SK-N-SH treated with all-trans-retinoic acid at 6 μM for 48 hours (cell line): Measurements from ENCODE around the gene PMP22.

Experiments used
- BACH2 ChIP-seq: fragments of 250-450 bp; sonication (Bioruptor Pico); IDR thresholded peaks from 2 replicates; pipeline ENCODE4 v1.9.0; 2021; ENCODE audit warnings: mild to moderate bottlenecking, borderline replicate concordance
- GLIS3 ChIP-seq: fragments of 250-450 bp; sonication (Bioruptor Pico); IDR thresholded peaks from 2 replicates; pipeline ENCODE4 v1.5.0; 2020; ENCODE audit warnings: mild to moderate bottlenecking, moderate library complexity
- RARB ChIP-seq: fragments of 250-450 bp; sonication (Bioruptor Pico); IDR thresholded peaks from 2 replicates; pipeline ENCODE4 v1.8.0; 2021; ENCODE audit warnings: mild to moderate bottlenecking, moderate library complexity
- SNAI2 ChIP-seq: fragments of 250-450 bp; sonication (Bioruptor Pico); IDR thresholded peaks from 2 replicates; pipeline ENCODE4 v1.5.0; 2020; ENCODE audit warnings: mild to moderate bottlenecking, moderate library complexity
- TOX ChIP-seq: fragments of 250-450 bp; sonication (Bioruptor Pico); IDR thresholded peaks from 2 replicates; pipeline ENCODE4 v1.8.0; 2021; ENCODE audit warnings: mild to moderate bottlenecking, moderate library complexity, borderline replicate concordance
- ZFP30 ChIP-seq: fragments of 450-650 bp; formaldehyde crosslinking; IDR thresholded peaks from 2 replicates; pipeline ENCODE4 v1.5.0; 2022; ENCODE audit warnings: mild to moderate bottlenecking, moderate library complexity

GRCh38 chr17:15257258-15257788 is 7.8 kb downstream of the PMP22 start:
- no peak for TF ChIP-seq TOX (CRISPR knock-in tag)
- no peak for TF ChIP-seq RARB (CRISPR knock-in tag)
- no peak for TF ChIP-seq GLIS3 (CRISPR knock-in tag)
- no peak for TF ChIP-seq SNAI2
- no peak for TF ChIP-seq ZFP30 (CRISPR knock-in tag)
- no peak for TF ChIP-seq BACH2 (CRISPR knock-in tag)
